A549 treated with Mapracorat at 1 μM for 4 hours (cell line): Measurements from ENCODE around the gene ASS1. TPM values are rescaled to one million over a fixed set of nuclear protein-coding genes. Genes with fewer than 3 reads are reported as not detected.

Experiments
- total RNA-seq: library from RNA; stranded (reverse); fragments of 200-300 nt; extraction: Qiagen RNA extraction; gene quantifications from 5 replicates; pipeline ENCODE4 v1.2.3, GENCODE V29; 2022

Gene ASS1
- 18.0 to 21.5 TPM (median 20.0 TPM) in 5 replicates for total RNA-seq

GRCh38 chr9:130444565-130445221 is at the start of gene ASS1:
Gene ASS1 (plus strand): TSS chr9:130444961. CDS start chr9:130452229, 7,268 bp downstream.

Other genes starting within 250 kb of the ASS1 start
- gene HMCN2, start 179.2 kb upstream of the ASS1 start, total RNA-seq, result 0.02 to 0.12 TPM (median 0.06 TPM) in 4 of 5 replicates, not detected in the other
- gene FUBP3, start 134.6 kb downstream of the ASS1 start, total RNA-seq, result 47.4 to 51.4 TPM (median 50.5 TPM) in 5 replicates
- 0.23 to 0.39 TPM (median 0.29 TPM) in 5 replicates for gene PRDM12, start 219.6 kb downstream of the ASS1 start, total RNA-seq
- 48.2 to 73.3 TPM (median 50.2 TPM) in 5 replicates for gene EXOSC2, start 248.8 kb downstream of the ASS1 start, total RNA-seq